ENCODE data around the gene PTPN2. TPM values are rescaled to one million over a fixed set of nuclear protein-coding genes. Genes with fewer than 3 reads are reported as not detected.

The PTPN2 gene
- total RNA-seq = 123 TPM

GRCh38 chr18:12883684-12884405, at the start of gene PTPN2:
Gene PTPN2, minus strand, starts transcription at chr18:12884237. Its CDS starts 96 bp downstream, at chr18:12884141.

Small RNA genes lying within 50 kb of the gene (small RNA-seq; reads per million reads assigned to genes)
- not detected for gene RF00019 (ENCODE audit: low replicate concordance)

Other genes starting within 250 kb of the PTPN2 start
- gene SPIRE1, start 226.1 kb downstream of the PTPN2 start, total RNA-seq = 163 TPM
- gene CEP76, start 181.5 kb downstream of the PTPN2 start, total RNA-seq = 17.5 TPM
- 79.2 TPM for gene PSMG2, start 181.2 kb downstream of the PTPN2 start, total RNA-seq
- 54.5 TPM for gene SEH1L, start 63.8 kb upstream of the PTPN2 start, total RNA-seq
- gene CEP192, start 107.1 kb upstream of the PTPN2 start, total RNA-seq = 79.8 TPM